ENCODE results near the gene C1QL4. TPM values are rescaled to one million over a fixed set of nuclear protein-coding genes. Genes with fewer than 3 reads are reported as not detected.

C1QL4 gene
- total RNA-seq, 4 donors from 2014 or later, result 1.7 TPM; not detected in 3

GRCh38 chr12:49366096-49366651 lies 29.2 kb upstream of the C1QL4 start:
- intact Hi-C loops (cut with DNase I; ENCODE audit: low total_unique reads), result no loop called here
- no peaks in the 10 kb centered on the region for H3K27me3 ChIP-seq
- H3K4me1 ChIP-seq, result peaks cover 0 to 6% of the 10 kb centered on the region in 2 donors
- TF ChIP-seq CTCF (IDR thresholded peaks at IDR 0.05) (no peak), POLR2A (IDR thresholded peaks at IDR 0.05) (no peak)
- H3K27ac ChIP-seq, result peak overlapping the region; percentile 96 to 99
- no peaks in the 10 kb centered on the region for H3K36me3 ChIP-seq
- no peaks in the 10 kb centered on the region for H3K9me3 ChIP-seq
- no peak for DNase-seq
- peak overlapping the region; percentile 64 to 95 for H3K4me3 ChIP-seq

- Histone ChIP-seq H3K27me3 (no peaks in the 10 kb centered on the region), H3K9me3 (no peaks in the 10 kb centered on the region), H3K4me3 (no peak overlapping the region), H3K4me1 (peaks cover 0 to 6% of the 10 kb centered on the region in 2 donors), H3K36me3 (no peaks in the 10 kb centered on the region), H3K27ac (peak overlapping the region in 1 of 2 donors; percentile 96)
- no peak for DNase-seq
- TF ChIP-seq CTCF (IDR thresholded peaks at IDR 0.05), result no peak
- TF ChIP-seq POLR2A (IDR thresholded peaks at IDR 0.05), result no peak
- intact Hi-C loops (cut with DNase I; ENCODE audit: low total_unique reads), result no loop called here
Measured at GRCh38 chr12:49365542-49365941, 28.6 kb upstream of the C1QL4 start.

DNA sequence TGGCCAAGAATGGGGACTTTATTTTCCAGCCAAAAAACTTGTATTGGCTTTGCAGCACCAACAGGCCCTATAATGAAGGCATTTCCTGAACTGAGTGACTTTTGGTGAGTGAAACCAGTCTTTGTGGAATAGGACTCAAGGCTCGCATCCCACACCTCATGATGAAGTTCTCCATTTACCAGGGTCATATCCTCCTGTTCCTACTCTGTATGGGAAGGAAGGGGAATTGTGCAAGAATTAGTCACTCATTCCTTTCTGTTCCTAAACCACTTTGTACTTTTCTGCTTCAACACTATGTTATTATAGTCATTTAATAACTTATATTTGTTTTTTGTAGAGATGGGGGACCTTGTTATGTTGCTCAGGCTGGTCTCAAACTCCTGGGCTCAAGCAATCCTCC lies 28.0 kb upstream of the C1QL4 start:
- Histone ChIP-seq H3K27ac (no peak overlapping the region), H3K36me3 (no peaks in the 10 kb centered on the region), H3K27me3 (no peaks in the 10 kb centered on the region), H3K4me1 (peaks cover 0 to 6% of the 10 kb centered on the region in 2 donors), H3K9me3 (no peaks in the 10 kb centered on the region), H3K4me3 (no peak overlapping the region)
- no peak for TF ChIP-seq CTCF (IDR thresholded peaks at IDR 0.05)
- TF ChIP-seq POLR2A (IDR thresholded peaks at IDR 0.05), result no peak
- DNase-seq, result no peak
- intact Hi-C loops (cut with DNase I; ENCODE audit: low total_unique reads), result no loop called here

DNA sequence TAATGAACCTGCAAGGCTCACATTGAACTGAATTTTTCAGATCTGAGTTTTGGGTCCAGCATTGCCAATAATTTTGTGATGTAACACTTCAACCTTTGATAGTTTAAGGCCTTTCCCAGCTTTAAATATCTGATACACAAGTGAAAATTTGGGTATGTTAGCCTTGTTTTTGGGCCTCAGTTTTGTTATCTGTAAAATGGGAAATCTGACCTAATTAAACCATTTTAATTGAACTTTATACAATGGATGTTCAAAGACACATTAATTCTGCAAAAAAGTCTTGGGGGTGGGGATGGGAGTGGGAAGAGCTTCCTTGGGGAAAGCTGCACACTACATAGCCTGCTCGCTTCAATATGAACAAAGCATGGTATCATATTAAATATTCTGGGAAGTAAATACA lies 25.1 kb upstream of the C1QL4 start:
- intact Hi-C loops (cut with DNase I; ENCODE audit: low total_unique reads), result no loop called here
- no peaks in the 10 kb centered on the region for H3K9me3 ChIP-seq
- no peak overlapping the region for H3K27ac ChIP-seq
- H3K27me3 ChIP-seq, result no peaks in the 10 kb centered on the region
- H3K36me3 ChIP-seq, result no peaks in the 10 kb centered on the region
- TF ChIP-seq POLR2A (IDR thresholded peaks at IDR 0.05) (no peak), CTCF (IDR thresholded peaks at IDR 0.05) (no peak)
- H3K4me3 ChIP-seq, result no peak overlapping the region
- DNase-seq, result no peak
- H3K4me1 ChIP-seq, result no peaks in the 10 kb centered on the region

DNA sequence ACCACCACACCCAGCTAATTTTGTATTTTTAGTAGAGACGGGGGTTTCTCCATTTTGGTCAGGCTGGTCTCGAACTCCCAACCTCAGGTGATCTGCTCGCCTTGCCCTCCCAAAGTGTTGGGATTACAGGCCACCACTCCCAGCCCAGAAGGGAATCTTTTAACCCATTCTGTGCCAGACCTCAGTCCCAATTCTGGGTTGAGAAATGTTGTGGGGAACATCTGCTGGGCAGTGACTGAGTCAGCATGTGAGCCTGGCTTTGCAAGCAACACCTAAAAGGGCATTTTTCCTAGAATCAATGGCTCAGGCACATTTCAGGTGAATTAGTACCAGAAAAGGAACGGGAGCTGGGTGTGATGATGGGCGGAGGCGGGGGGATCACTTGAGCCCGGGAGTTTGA lies 22.7 kb upstream of the C1QL4 start:
- Histone ChIP-seq H3K4me3 (no peak overlapping the region), H3K9me3 (no peaks in the 10 kb centered on the region), H3K36me3 (no peaks in the 10 kb centered on the region), H3K27ac (no peak overlapping the region), H3K4me1 (no peaks in the 10 kb centered on the region), H3K27me3 (no peaks in the 10 kb centered on the region)
- intact Hi-C loops (cut with DNase I; ENCODE audit: low total_unique reads), result no loop called here
- no peak for TF ChIP-seq CTCF (IDR thresholded peaks at IDR 0.05)
- no peak for TF ChIP-seq POLR2A (IDR thresholded peaks at IDR 0.05)
- no peak for DNase-seq

Data from uterus (tissue), 4 donors.